ENCODE results near the gene NUBP1.

NUBP1 gene

GRCh38 chr16:10808850-10809249 lies 65.2 kb downstream of the NUBP1 start:
- no peak for DNase-seq

- DNase-seq, result no peak
Observed at GRCh38 chr16:10809706-10810105, 66.1 kb downstream of the NUBP1 start.

- DNase-seq, result no peak
Observed at GRCh38 chr16:10812312-10813098, 68.9 kb downstream of the NUBP1 start.

GRCh38 chr16:10813099-10813455 lies 69.4 kb downstream of the NUBP1 start:
- DNase-seq, result no peak

GRCh38 chr16:10817514-10817913 lies 73.9 kb downstream of the NUBP1 start:
- DNase-seq, result no peak

GRCh38 chr16:10817963-10818941 lies 74.6 kb downstream of the NUBP1 start, which contains the start of gene TVP23A:
Gene TVP23A, minus strand, starts transcription at chr16:10818794. Its CDS starts 301 bp downstream, at chr16:10818493.
- no peak for DNase-seq

Data from stimulated activated CD4-positive, alpha-beta T cell treated with anti-CD3 and anti-CD28 coated beads, Interleukin-2, amount 100 ng/mL, for 24 hours (primary cell).